Activated CD8-positive, alpha-beta T cell treated with anti-CD3 and anti-CD28 coated beads for 36 hours (primary cell): ENCODE measurements around the gene RNLS. TPM values are rescaled to one million over a fixed set of nuclear protein-coding genes. Genes with fewer than 3 reads are reported as not detected.

Experiments used
- ATAC-seq: fragments of 200-7000 bp; cut with Tn5 transposase; one replicate; pipeline ENCODE4 v1.10.0; 2021; ENCODE audit warnings: mild to moderate bottlenecking, moderate library complexity
- CTCF ChIA-PET: fragments of 350-600 bp; sonication (Branson Sonifier 250); formaldehyde crosslinking; loops from one replicate; lab custom pipeline; 2021; ENCODE audit warnings: antibody characterized with exemption; lab: Charles Lee
- POLR2A ChIA-PET: fragments of 350-600 bp; sonication (Branson Sonifier 250); formaldehyde crosslinking; loops from one replicate; lab custom pipeline; 2021; ENCODE audit warnings: antibody characterized with exemption; lab: Charles Lee
- DNase-seq: peaks from one replicate; pipeline ENCODE4 v3.0.0-alpha.2; 2020
- H3K27ac Mint-ChIP-seq: one replicate; pipeline ENCODE4 v1.8.0; 2021; ENCODE audit warnings: mild to moderate bottlenecking, mixed read lengths
- H3K27me3 Mint-ChIP-seq: one replicate; pipeline ENCODE4 v1.8.0; 2021; ENCODE audit warnings: mixed read lengths
- H3K36me3 Mint-ChIP-seq: one replicate; pipeline ENCODE4 v1.8.0; 2021; ENCODE audit warnings: low read depth, mixed read lengths
- H3K4me1 Mint-ChIP-seq: one replicate; pipeline ENCODE4 v1.8.0; 2021; ENCODE audit warnings: low read depth, mixed read lengths
- H3K4me3 Mint-ChIP-seq: one replicate; pipeline ENCODE4 v1.8.0; 2021; ENCODE audit warnings: mild to moderate bottlenecking, moderate library complexity, mixed read lengths
- H3K9me3 Mint-ChIP-seq: one replicate; pipeline ENCODE4 v1.8.0; 2021; ENCODE audit warnings: mixed read lengths
- CTCF ChIP-seq: fragments of 200-600 bp; IDR thresholded peaks from one replicate; pipeline ENCODE4 v1.8.0; 2022; ENCODE audit warnings: antibody characterized with exemption, mild to moderate bottlenecking
- intact Hi-C: fragments of 100-400 bp; cut with micrococcal nuclease; formaldehyde crosslinking; loops from one replicate; pipeline ENCODE4 v1.10.0; 2022
- total RNA-seq, 2 experiments: library from RNA; stranded (reverse); gene quantifications; one replicate each; pipeline ENCODE4 v1.2.3, GENCODE V29; 2021

RNLS gene
- total RNA-seq, 2 experiments from 2014 or later, result 4.5 TPM

- no peak for TF ChIP-seq CTCF
- H3K4me3 Mint-ChIP-seq, result no peak overlapping the region
- H3K9me3 Mint-ChIP-seq, result no peaks in the 10 kb centered on the region
- no peaks in the 10 kb centered on the region for H3K27me3 Mint-ChIP-seq
- CTCF ChIA-PET, result interaction anchor here (1.4 kb wide), 1 partner anchor 136 kb away, joined by 4 read pairs; no protein-coding TSS in a partner anchor
- intact Hi-C loops, result no loop called here
- POLR2A ChIA-PET, result no interaction called here
- H3K27ac Mint-ChIP-seq, result no peak overlapping the region
- H3K36me3 Mint-ChIP-seq, result no peaks in the 10 kb centered on the region
- no peaks in the 10 kb centered on the region for H3K4me1 Mint-ChIP-seq
- no peak for ATAC-seq
- DNase-seq, result no peak
Observed at GRCh38 chr10:88525371-88526069, 57.6 kb downstream of the RNLS start.

- ChIA-PET POLR2A (no interaction called here), CTCF (interaction anchor here (0.8 to 1.5 kb wide), 3 partner anchors 16 to 134 kb away, joined by 3 to 4 read pairs (median 4); no protein-coding TSS in a partner anchor)
- intact Hi-C loops, result no loop called here
- ATAC-seq, result no peak
- Mint-ChIP-seq H3K27me3 (no peaks in the 10 kb centered on the region), H3K4me3 (no peak overlapping the region), H3K9me3 (no peaks in the 10 kb centered on the region), H3K4me1 (no peaks in the 10 kb centered on the region), H3K27ac (no peak overlapping the region), H3K36me3 (no peaks in the 10 kb centered on the region)
- TF ChIP-seq CTCF, result no peak
- no peak for DNase-seq
Observed at GRCh38 chr10:88523739-88524400, 59.2 kb downstream of the RNLS start.

GRCh38 chr10:88522715-88523114 lies 60.4 kb downstream of the RNLS start:
- ATAC-seq, result no peak

GRCh38 chr10:88521791-88522190 lies 61.3 kb downstream of the RNLS start:
- ATAC-seq, result no peak
- TF ChIP-seq CTCF, result no peak
- Mint-ChIP-seq H3K4me3 (no peak overlapping the region), H3K36me3 (no peaks in the 10 kb centered on the region), H3K9me3 (no peaks in the 10 kb centered on the region), H3K27ac (no peak overlapping the region), H3K27me3 (no peaks in the 10 kb centered on the region), H3K4me1 (no peaks in the 10 kb centered on the region)
- ChIA-PET CTCF (no interaction called here), POLR2A (no interaction called here)
- DNase-seq, result no peak
- intact Hi-C loops, result no loop called here

More at GRCh38 chr10:88522715-88523114, 60.4 kb downstream of the RNLS start:
- ChIA-PET CTCF (interaction anchor here (1.3 kb wide), 1 partner anchor 29 kb away, joined by 4 read pairs; no protein-coding TSS in a partner anchor), POLR2A (no interaction called here)
- no peaks in the 10 kb centered on the region for H3K36me3 Mint-ChIP-seq
- no peak for DNase-seq
- H3K9me3 Mint-ChIP-seq, result no peaks in the 10 kb centered on the region
- intact Hi-C loops, result no loop called here
- no peak for TF ChIP-seq CTCF
- H3K27me3 Mint-ChIP-seq, result no peaks in the 10 kb centered on the region
- H3K27ac Mint-ChIP-seq, result no peak overlapping the region
- no peak overlapping the region for H3K4me3 Mint-ChIP-seq
- no peaks in the 10 kb centered on the region for H3K4me1 Mint-ChIP-seq

GRCh38 chr10:88515235-88515634 lies 67.9 kb downstream of the RNLS start:
- H3K27me3 Mint-ChIP-seq, result no peaks in the 10 kb centered on the region
- intact Hi-C loops, result no loop called here
- ATAC-seq (no peak), DNase-seq (no peak)
- no peaks in the 10 kb centered on the region for H3K9me3 Mint-ChIP-seq
- ChIA-PET POLR2A (no interaction called here), CTCF (no interaction called here)
- no peak for TF ChIP-seq CTCF
- H3K4me1 Mint-ChIP-seq, result no peaks in the 10 kb centered on the region
- no peak overlapping the region for H3K27ac Mint-ChIP-seq
- no peaks in the 10 kb centered on the region for H3K36me3 Mint-ChIP-seq
- H3K4me3 Mint-ChIP-seq, result no peak overlapping the region
